Effector memory CD8-positive, alpha-beta T cell (primary cell): Measurements from ENCODE around the gene DLG2.
"Not testable (repeated sequence)": the region's sequence is repeated elsewhere in the genome, so short reads cannot be mapped to it uniquely, and the experiment has no call there.

ENCODE experiments used
- ATAC-seq: fragments of 150-1000 bp; cut with Tn5 transposase; replicated peaks from 2 replicates; pipeline ENCODE4 v1.10.0; 2021; ENCODE audit warnings: mild to moderate bottlenecking, moderate library complexity
- DNase-seq, 3 experiments: peaks; one replicate each; pipeline ENCODE4 v3.0.0; 2021
- H3K27ac Mint-ChIP-seq, 2 donors: one replicate each; pipeline ENCODE4 v1.8.0; 2022; ENCODE audit warnings: mild to moderate bottlenecking in 2 of 2, mixed read lengths in 2 of 2, moderate library complexity in 2 of 2
- H3K27me3 Mint-ChIP-seq, 2 donors: one replicate each; pipeline ENCODE4 v1.8.0; 2022; ENCODE audit warnings: mixed read lengths in 2 of 2
- H3K36me3 Mint-ChIP-seq: one replicate; pipeline ENCODE4 v1.8.0; 2022; ENCODE audit warnings: mild to moderate bottlenecking, moderate library complexity, mixed read lengths; ENCODE audit not compliant: insufficient read depth
- H3K4me1 Mint-ChIP-seq, 2 donors: one replicate each; pipeline ENCODE4 v1.8.0; 2022; ENCODE audit warnings: low read depth in 2 of 2, mixed read lengths in 2 of 2
- H3K4me3 Mint-ChIP-seq, 2 donors: one replicate each; pipeline ENCODE4 v1.8.0; 2022; ENCODE audit warnings: mild to moderate bottlenecking in 2 of 2, mixed read lengths in 2 of 2, moderate library complexity in 2 of 2
- H3K9me3 Mint-ChIP-seq, 2 donors: one replicate each; pipeline ENCODE4 v1.8.0; 2022; ENCODE audit warnings: mixed read lengths in 2 of 2

The DLG2 gene

DNA sequence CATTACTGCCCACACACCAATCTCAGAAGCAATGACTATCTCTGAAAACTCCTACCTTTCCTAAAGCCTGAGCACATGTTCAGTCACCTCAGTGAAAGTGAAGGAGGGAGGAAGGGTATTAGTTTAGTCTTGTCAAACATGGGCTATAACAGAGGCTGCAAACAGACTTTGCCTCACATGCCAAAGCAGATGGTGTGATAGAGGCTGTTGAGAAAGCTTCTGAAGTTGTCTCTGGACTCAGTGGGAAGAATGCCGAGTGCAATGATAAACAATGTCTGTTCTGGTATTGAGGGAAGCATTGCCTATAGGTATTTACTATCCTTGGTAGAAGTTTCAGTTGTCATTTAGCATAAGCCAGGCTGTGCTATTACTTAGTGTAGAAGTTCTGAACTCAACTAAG, 2026.5 kb downstream of the DLG2 start:
- peaks cover 5 to 6% of the 10 kb centered on the region in 2 donors for H3K9me3 Mint-ChIP-seq
- H3K4me3 Mint-ChIP-seq: no peak overlapping the region
- no peaks in the 10 kb centered on the region for H3K4me1 Mint-ChIP-seq
- ATAC-seq (no peak), DNase-seq (no peak)
- no peak overlapping the region for H3K27ac Mint-ChIP-seq
- H3K36me3 Mint-ChIP-seq: no peaks in the 10 kb centered on the region
- no peaks in the 10 kb centered on the region for H3K27me3 Mint-ChIP-seq

DNA sequence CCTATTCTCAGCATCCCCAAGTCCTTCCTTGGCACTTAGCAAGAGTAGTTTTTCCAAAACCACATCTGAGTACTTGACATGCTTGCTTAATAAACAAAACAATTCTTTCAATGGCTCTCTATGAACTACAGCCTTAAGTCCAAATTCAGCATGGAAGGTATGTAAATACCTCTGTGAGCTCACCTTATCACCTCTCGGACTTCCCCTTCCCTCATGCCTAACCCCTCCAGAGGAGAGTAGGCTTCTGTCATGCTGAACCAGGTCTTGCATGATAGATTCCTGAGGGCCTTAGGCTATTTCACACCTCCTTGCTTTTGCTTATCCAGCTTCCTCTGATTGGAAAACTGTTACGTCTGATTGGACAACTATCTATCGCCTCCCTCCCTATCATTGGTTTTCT, 2028.1 kb downstream of the DLG2 start:
- H3K27me3 Mint-ChIP-seq: no peaks in the 10 kb centered on the region
- no peaks in the 10 kb centered on the region for H3K36me3 Mint-ChIP-seq
- ATAC-seq: no peak
- DNase-seq: no peak
- no peak overlapping the region for H3K4me3 Mint-ChIP-seq
- no peaks in the 10 kb centered on the region for H3K4me1 Mint-ChIP-seq
- H3K27ac Mint-ChIP-seq: no peak overlapping the region
- H3K9me3 Mint-ChIP-seq: peaks cover 5 to 6% of the 10 kb centered on the region in 2 donors

DNA sequence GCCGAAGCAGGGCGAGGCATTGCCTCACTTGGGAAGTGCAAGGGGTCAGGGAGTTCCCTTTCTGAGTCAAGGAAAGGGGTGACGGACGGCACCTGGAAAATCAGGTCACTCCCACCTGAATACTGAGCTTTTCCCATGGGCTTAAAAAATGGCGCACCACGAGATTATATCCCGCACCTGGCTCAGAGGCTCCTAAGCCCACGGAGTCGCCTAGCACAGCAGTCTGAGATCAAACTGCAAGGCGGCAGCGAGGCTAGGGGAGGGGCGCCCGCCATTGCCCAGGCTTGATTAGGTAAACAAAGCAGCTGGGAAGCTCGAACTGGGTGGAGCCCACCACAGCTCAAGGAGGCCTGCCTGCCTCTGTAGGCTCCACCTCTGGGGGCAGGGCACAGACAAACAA, 2039.3 kb downstream of the DLG2 start:
- H3K27ac Mint-ChIP-seq, DNase-seq, ATAC-seq, H3K4me3 Mint-ChIP-seq, H3K36me3 Mint-ChIP-seq, H3K9me3 Mint-ChIP-seq, H3K27me3 Mint-ChIP-seq, H3K4me1 Mint-ChIP-seq: not testable (repeated sequence)

DNA sequence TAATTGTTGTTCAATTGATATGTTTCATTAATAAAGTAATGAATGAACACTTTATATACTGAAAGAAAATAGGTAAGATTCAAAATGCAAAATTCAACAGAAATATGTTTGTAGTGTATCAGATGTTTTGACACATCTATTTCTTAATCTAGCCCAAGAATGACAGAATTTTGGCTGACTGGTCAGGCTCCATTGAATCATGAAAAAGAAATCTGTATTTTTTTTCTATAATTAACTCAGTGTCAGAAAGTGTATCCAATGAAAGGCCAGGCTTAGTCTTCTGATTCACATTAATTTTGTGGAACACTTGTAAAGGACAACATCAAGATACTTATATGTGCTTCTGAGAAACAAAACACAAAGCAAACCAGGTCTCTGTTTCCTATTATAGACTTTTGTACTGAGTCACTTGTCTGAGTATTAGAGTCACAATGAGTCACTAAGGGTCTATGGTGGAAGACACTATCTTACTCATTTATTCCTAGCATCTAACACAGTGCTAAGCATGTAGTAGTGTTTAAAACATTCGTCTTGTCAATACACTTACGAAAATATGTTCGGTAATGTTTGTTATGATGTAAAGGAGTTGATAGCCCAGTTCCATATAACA, 2043.3 kb downstream of the DLG2 start:
- Mint-ChIP-seq H3K27ac (no peak overlapping the region), H3K36me3 (no peaks in the 10 kb centered on the region), H3K27me3 (no peaks in the 10 kb centered on the region), H3K4me1 (no peaks in the 10 kb centered on the region), H3K9me3 (no peaks in the 10 kb centered on the region), H3K4me3 (no peak overlapping the region)
- DNase-seq (no peak), ATAC-seq (no peak)

DNA sequence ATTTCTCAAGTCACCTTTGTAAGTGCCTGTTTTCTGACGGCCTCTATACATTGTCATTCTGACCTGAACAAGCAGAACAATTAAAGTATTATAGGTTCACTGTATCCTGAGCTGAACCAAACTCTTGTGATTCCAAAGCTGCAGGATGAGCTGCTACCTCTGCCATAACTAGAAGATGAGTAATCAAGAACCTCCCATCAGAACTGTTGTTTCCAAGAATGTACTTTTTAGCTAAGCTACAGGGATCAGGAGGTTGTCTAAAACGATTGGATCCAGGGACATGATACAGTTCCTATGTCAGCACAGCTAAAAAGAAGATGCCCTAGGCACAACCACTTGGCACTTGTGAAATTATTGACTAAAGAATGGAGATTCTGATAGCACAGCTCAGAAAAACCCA, 2052.6 kb downstream of the DLG2 start:
- DNase-seq: no peak
- H3K36me3 Mint-ChIP-seq: no peaks in the 10 kb centered on the region
- no peaks in the 10 kb centered on the region for H3K9me3 Mint-ChIP-seq
- H3K4me1 Mint-ChIP-seq: no peaks in the 10 kb centered on the region
- H3K27me3 Mint-ChIP-seq: no peaks in the 10 kb centered on the region
- ATAC-seq: no peak
- H3K27ac Mint-ChIP-seq: no peak overlapping the region
- no peak overlapping the region for H3K4me3 Mint-ChIP-seq

DNA sequence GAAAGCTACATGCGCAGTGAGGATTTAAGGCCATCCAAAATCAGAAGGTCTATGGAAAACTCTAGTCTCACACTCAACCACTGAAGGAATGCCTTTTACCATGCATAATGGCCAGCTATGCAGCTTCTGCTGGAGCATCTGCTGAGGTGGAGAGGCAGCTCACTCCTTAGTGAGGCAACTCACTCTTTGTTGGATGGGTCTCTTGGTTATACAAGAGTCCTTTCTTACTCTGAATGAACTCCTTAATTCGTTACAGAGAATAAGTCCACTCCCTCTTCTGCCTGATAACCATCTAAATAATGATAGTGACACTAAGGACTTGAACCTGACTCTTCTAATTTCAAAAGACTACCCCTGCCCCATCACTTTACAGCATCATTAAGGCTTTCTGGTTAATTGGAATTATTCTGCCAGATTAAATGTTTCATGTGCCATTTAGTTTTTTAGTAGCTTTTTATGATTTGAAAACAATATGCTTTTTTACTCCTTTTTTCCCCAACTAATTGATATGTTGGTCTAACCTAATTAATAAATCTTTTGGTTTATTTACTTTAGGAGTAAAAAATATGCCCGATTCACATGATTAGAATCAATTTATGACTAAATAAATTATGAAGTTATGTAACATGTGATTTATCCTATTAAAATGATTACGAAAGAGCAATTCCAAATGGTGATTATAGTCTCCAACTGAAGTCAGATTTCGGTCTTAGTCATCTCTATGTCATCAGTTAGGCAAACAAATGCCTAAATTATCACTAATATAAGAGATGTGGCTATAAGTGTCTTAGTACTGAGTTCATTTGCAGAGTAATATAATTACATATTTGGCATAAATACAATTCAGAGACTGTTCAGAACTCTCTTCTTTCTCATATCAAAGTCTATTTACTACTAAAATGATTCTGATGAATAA, 2054.3 kb downstream of the DLG2 start:
- Mint-ChIP-seq H3K27me3 (peaks cover 0 to 6% of the 10 kb centered on the region in 2 donors), H3K4me3 (no peak overlapping the region), H3K27ac (no peak overlapping the region), H3K9me3 (peaks cover 0 to 6% of the 10 kb centered on the region in 2 donors), H3K4me1 (no peaks in the 10 kb centered on the region), H3K36me3 (no peaks in the 10 kb centered on the region)
- no peak for ATAC-seq
- no peak for DNase-seq

DNA sequence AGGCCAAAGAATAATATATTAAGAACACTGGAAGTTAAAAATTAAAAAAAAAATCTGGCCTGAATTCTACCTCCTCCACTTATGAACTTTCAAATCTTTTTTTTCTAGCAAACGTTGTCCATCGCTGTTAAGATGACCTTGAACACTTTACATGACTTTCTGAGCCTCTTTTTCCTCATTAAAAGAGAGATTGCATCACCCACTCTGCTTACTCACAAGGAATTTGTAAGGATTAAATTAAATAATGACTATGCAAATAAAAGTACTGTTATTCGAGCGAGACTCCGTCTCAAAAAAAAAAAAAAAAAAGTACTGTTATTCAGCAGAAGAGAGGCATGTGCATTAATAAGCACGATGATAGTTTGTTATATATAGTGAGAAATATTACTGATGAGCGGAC, 2055.8 kb downstream of the DLG2 start:
- no peaks in the 10 kb centered on the region for H3K36me3 Mint-ChIP-seq
- ATAC-seq: no peak
- H3K4me1 Mint-ChIP-seq: no peaks in the 10 kb centered on the region
- H3K27ac Mint-ChIP-seq: no peak overlapping the region
- H3K4me3 Mint-ChIP-seq: no peak overlapping the region
- H3K9me3 Mint-ChIP-seq: peaks cover 0 to 8% of the 10 kb centered on the region in 2 donors
- peaks cover 0 to 7% of the 10 kb centered on the region in 2 donors for H3K27me3 Mint-ChIP-seq
- no peak for DNase-seq

DNA sequence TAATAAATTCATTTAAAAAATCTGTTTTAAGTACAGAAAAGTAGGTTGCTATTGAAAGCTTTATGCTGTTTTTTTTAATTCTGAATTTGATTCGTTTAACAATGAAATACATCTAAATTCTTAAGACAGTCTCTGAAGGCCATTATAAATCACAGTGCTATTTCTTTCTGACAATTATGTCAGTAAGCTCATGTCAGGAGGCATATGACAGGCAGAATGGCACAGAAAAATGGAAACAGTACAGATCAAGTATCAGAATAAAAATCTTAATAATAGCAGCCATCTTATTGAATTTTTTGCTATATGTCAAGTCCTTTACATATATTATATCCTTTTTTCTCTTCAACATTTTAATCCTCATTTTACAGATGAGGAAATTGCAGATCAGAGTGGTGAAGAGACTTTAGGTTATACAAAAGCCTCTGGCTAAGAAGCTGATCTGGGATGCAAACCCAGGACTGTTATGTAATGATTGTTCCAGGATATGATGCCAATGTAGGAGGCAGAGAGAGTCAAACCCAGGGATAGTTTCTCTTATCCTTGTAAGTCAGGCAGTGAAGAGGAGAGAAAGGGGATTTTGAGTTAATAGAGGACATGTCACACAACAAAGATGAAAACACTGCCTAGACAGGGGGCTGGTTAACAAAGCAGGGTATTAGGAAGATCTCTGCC, 2057.9 kb downstream of the DLG2 start:
- Mint-ChIP-seq H3K27ac (no peak overlapping the region), H3K4me3 (no peak overlapping the region)

DNA sequence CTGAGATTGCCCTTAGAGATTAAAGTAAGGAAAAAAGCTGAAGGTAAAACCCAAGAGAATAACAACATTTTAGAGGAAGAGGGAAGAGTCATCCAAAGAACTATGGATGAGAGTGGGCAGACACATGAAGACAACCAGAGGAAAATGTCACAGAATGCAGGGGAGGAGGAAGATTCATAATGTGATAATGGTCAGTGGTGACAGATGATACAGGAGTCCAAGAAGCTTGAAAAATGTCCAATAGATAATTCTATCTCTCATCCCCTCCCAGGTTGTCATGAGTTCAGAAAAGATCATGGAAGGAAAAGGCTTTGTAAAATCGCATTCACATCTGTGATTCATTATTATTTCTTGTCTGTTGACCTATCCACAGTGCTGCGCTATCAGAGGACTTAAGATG, 2058.6 kb downstream of the DLG2 start:
- Mint-ChIP-seq H3K9me3 (peaks cover 0 to 8% of the 10 kb centered on the region in 2 donors), H3K4me3 (no peak overlapping the region), H3K27ac (no peak overlapping the region), H3K4me1 (no peaks in the 10 kb centered on the region), H3K36me3 (no peaks in the 10 kb centered on the region), H3K27me3 (peaks cover 0 to 7% of the 10 kb centered on the region in 2 donors)
- DNase-seq: no peak
- no peak for ATAC-seq

More for the DNA sequence above, 2057.9 kb downstream of the DLG2 start:
- peaks cover 0 to 7% of the 10 kb centered on the region in 2 donors for H3K27me3 Mint-ChIP-seq
- no peaks in the 10 kb centered on the region for H3K36me3 Mint-ChIP-seq
- no peaks in the 10 kb centered on the region for H3K4me1 Mint-ChIP-seq
- DNase-seq (no peak), ATAC-seq (no peak)
- H3K9me3 Mint-ChIP-seq: peaks cover 0 to 8% of the 10 kb centered on the region in 2 donors

DNA sequence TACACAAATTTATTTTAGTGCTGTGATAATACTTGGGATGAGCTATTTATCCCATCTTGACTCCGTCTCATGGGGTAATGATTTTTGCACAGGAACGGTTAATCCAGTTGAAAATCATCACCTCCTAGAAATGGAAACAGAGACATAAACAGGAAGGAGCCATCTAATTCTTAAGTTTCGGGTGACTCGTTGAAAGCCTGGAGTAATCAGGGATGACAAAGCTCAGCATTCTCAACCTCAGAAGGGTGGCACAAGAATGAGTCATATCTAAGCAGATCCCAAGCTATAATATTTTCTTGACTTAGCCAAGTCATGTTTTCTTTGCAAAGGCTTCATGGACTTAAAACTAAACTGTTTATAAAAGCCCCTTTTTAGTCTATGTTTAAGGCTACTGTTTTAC, 2060.2 kb downstream of the DLG2 start:
- Mint-ChIP-seq H3K27me3 (peaks cover 0 to 7% of the 10 kb centered on the region in 2 donors), H3K9me3 (peaks cover 0 to 8% of the 10 kb centered on the region in 2 donors), H3K4me1 (no peaks in the 10 kb centered on the region), H3K4me3 (no peak overlapping the region), H3K36me3 (no peaks in the 10 kb centered on the region), H3K27ac (no peak overlapping the region)
- DNase-seq: no peak
- no peak for ATAC-seq

DNA sequence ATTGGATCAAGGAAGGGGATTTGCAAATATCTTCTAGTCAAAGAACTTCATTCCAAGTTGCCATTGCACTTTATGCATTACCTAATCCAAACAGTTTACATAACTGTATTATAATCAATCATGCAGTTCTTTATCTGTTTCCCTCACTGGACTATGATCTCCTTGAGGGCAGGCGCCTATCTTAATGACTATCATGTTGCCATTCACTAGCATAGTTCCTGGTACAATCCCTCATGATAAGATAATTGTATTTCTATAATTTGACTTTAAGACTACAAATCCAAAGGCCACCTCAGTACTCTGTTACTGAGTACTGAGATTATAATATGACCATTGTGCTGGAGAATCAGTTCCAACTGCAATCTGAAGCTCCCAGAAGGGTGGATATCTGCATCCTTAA, 2062.3 kb downstream of the DLG2 start:
- no peak for ATAC-seq
- DNase-seq: no peak
- Mint-ChIP-seq H3K4me3 (no peak overlapping the region), H3K9me3 (peaks cover 0 to 8% of the 10 kb centered on the region in 2 donors), H3K27me3 (peaks cover 0 to 7% of the 10 kb centered on the region in 2 donors), H3K36me3 (no peaks in the 10 kb centered on the region), H3K4me1 (no peaks in the 10 kb centered on the region), H3K27ac (no peak overlapping the region)

DNA sequence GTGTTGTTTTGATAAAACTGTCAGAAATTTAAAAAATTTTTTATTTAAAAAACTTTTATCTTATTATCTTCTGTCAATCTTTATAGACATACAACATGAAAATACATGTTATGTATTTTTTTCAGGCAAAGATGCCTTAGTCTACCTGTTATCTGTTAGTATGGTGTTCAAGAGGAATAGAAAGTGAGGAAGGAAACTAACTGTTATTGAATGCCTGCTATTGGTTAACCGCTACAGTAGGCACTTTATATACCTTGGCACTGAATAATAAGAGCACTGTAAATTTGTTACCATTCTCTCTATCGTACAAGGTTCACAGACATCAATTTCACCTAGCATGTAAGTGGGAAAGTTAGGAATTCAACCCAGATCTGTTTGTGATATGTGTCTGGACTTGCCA, 2068.9 kb downstream of the DLG2 start:
- ATAC-seq (no peak), DNase-seq (no peak)
- Mint-ChIP-seq H3K36me3 (no peaks in the 10 kb centered on the region), H3K27ac (no peak overlapping the region), H3K27me3 (no peaks in the 10 kb centered on the region), H3K4me3 (no peak overlapping the region), H3K4me1 (no peaks in the 10 kb centered on the region), H3K9me3 (no peaks in the 10 kb centered on the region)

DNA sequence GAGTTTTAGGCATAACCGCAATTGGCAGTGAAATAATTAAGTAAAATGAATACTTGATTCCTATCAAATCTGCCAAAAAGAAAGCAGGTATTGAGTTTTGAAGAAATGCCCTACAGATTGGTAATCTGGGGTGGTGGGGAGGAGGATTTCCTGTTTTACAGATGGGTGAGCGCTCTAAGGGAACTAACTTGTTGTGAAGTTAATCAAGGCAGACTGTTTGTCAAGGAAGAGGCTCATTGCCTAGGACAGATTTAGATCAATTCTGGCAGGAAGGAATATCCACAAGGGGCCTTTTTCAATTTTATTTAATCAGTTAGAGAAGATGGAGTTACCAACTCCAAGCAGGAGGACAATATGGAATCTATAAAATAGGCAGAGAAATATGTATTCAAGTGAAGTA, 2069.5 kb downstream of the DLG2 start:
- no peaks in the 10 kb centered on the region for H3K27me3 Mint-ChIP-seq
- no peaks in the 10 kb centered on the region for H3K36me3 Mint-ChIP-seq
- no peak for ATAC-seq
- H3K4me3 Mint-ChIP-seq: no peak overlapping the region
- H3K27ac Mint-ChIP-seq: no peak overlapping the region
- H3K9me3 Mint-ChIP-seq: no peaks in the 10 kb centered on the region
- no peak for DNase-seq
- H3K4me1 Mint-ChIP-seq: no peaks in the 10 kb centered on the region

DNA sequence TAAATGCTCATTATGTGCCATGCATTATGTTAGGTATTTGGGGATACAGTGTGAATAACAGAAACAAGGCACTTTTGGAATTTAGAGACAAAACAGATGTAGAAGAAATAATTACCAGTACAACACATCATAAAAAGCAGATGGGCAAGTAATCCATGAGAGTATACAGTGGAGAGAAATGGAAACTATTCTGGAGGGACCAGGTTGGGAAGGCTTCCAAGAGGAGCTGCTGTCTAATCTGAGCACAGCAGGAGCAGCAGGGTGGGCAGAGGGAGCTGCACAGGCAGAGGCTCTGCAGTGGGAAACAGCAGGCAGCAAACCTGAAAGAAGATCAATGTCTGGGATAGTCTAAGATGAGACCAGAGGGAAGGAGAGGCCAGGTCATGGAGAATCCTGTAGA, 2072.3 kb downstream of the DLG2 start:
- Mint-ChIP-seq H3K27ac (no peak overlapping the region), H3K27me3 (no peaks in the 10 kb centered on the region)

More for the DNA sequence above, 2072.3 kb downstream of the DLG2 start:
- Mint-ChIP-seq H3K4me1 (no peaks in the 10 kb centered on the region), H3K9me3 (peaks cover 0 to 2% of the 10 kb centered on the region in 2 donors), H3K4me3 (no peak overlapping the region), H3K36me3 (no peaks in the 10 kb centered on the region)
- no peak for DNase-seq
- ATAC-seq: no peak
